Mesenchymal stem cell (in vitro differentiated cells and primary cell): ENCODE results near the gene IL17F.

Experiments
- DNase-seq: peaks from one replicate; pipeline ENCODE4 v3.0.0-alpha.2; 2013
- H2AFZ ChIP-seq: one replicate; pipeline ENCODE4 v1.6.1; 2013; ENCODE audit warnings: low read depth, mild to moderate bottlenecking, control low read depth, inconsistent platforms, low read length, moderate library complexity
- H2AK5ac ChIP-seq: 2 replicates; pipeline ENCODE4 v1.6.1; 2013; ENCODE audit warnings: low read length, moderate library complexity, mild to moderate bottlenecking, inconsistent platforms; ENCODE audit not compliant: severe bottlenecking
- H2BK120ac ChIP-seq: one replicate; pipeline ENCODE4 v1.6.1; 2013; ENCODE audit warnings: low read depth, mild to moderate bottlenecking, inconsistent platforms, low read length, moderate library complexity
- H2BK12ac ChIP-seq, 2 experiments: one replicate each; pipeline ENCODE4 v1.6.1; 2013; ENCODE audit warnings: inconsistent platforms in 2 of 2, low read length in 2 of 2, mild to moderate bottlenecking in 2 of 2, moderate library complexity in 2 of 2, control low read depth in 1 of 2
- H2BK15ac ChIP-seq: one replicate; pipeline ENCODE4 v1.6.1; 2013; ENCODE audit warnings: mild to moderate bottlenecking, low read depth, inconsistent platforms; ENCODE audit not compliant: poor library complexity, severe bottlenecking
- H2BK5ac ChIP-seq: 2 replicates; pipeline ENCODE4 v1.6.1; 2013; ENCODE audit warnings: low read depth, mild to moderate bottlenecking, low read length, control low read depth, inconsistent platforms; ENCODE audit not compliant: poor library complexity, severe bottlenecking
- H3K14ac ChIP-seq, 2 experiments: one replicate each; pipeline ENCODE4 v1.6.1; 2013; ENCODE audit warnings: inconsistent platforms in 2 of 2, low read length in 2 of 2, control low read depth in 1 of 2, mild to moderate bottlenecking in 1 of 2, moderate library complexity in 1 of 2
- H3K18ac ChIP-seq, 2 experiments: one replicate each; pipeline ENCODE4 v1.6.1; 2013; ENCODE audit warnings: inconsistent platforms in 2 of 2, low read length in 2 of 2, control low read depth in 1 of 2, low read depth in 1 of 2, mild to moderate bottlenecking in 1 of 2
- H3K23ac ChIP-seq, 2 experiments: one replicate each; pipeline ENCODE4 v1.6.1; 2013; ENCODE audit warnings: inconsistent platforms in 2 of 2, low read length in 2 of 2, mild to moderate bottlenecking in 2 of 2, moderate library complexity in 2 of 2, control low read depth in 1 of 2
- H3K27ac ChIP-seq: 2 replicates; pipeline ENCODE4 v1.5.1; 2013; ENCODE audit warnings: mild to moderate bottlenecking, moderate library complexity, low read length, control low read depth, inconsistent platforms; ENCODE audit not compliant: poor library complexity, severe bottlenecking
- H3K27me3 ChIP-seq, 2 experiments: 2 replicates each; pipeline versions ENCODE4 v1.6.1 to v1.7.0; 2013; ENCODE audit warnings: low read length in 2 of 2, mild to moderate bottlenecking in 2 of 2, moderate library complexity in 2 of 2, control low read depth in 1 of 2, inconsistent platforms in 1 of 2; ENCODE audit not compliant: control insufficient read depth in 1 of 2, insufficient read depth in 1 of 2
- H3K36me3 ChIP-seq, 2 experiments: 2 replicates each; pipeline versions ENCODE4 v1.6.1 to v1.7.0; 2013; ENCODE audit warnings: low read length in 2 of 2, control low read depth in 1 of 2, inconsistent platforms in 1 of 2, low read depth in 1 of 2, mild to moderate bottlenecking in 1 of 2; ENCODE audit not compliant: insufficient read depth in 2 of 2, control insufficient read depth in 1 of 2
- H3K4ac ChIP-seq, 2 experiments: one replicate each; pipeline ENCODE4 v1.6.1; 2013; ENCODE audit warnings: inconsistent platforms in 2 of 2, low read length in 2 of 2, mild to moderate bottlenecking in 2 of 2, moderate library complexity in 2 of 2, control low read depth in 1 of 2, low read depth in 1 of 2
- H3K4me1 ChIP-seq: 2 replicates; pipeline ENCODE4 v1.6.1; 2013; ENCODE audit warnings: low read depth, low read length, control low read depth; ENCODE audit not compliant: control insufficient read depth, insufficient read depth
- H3K4me2 ChIP-seq: 2 replicates; pipeline ENCODE4 v1.6.1; 2013; ENCODE audit warnings: low read length, mild to moderate bottlenecking, inconsistent platforms; ENCODE audit not compliant: poor library complexity, severe bottlenecking
- H3K4me3 ChIP-seq, 2 experiments: 2 replicates each; pipeline versions ENCODE4 v1.5.1 to v1.7.0; 2013; ENCODE audit warnings: low read length in 2 of 2, mild to moderate bottlenecking in 2 of 2, control low read depth in 1 of 2, low read depth in 1 of 2; ENCODE audit not compliant: insufficient read depth in 1 of 2
- H3K79me1 ChIP-seq: replicated peaks from 2 replicates; pipeline ENCODE4 v1.6.1; 2013; ENCODE audit warnings: mild to moderate bottlenecking, control low read depth, low read length, inconsistent platforms; ENCODE audit not compliant: poor library complexity, severe bottlenecking
- H3K9ac ChIP-seq: 2 replicates; pipeline ENCODE4 v1.7.0; 2013; ENCODE audit warnings: mild to moderate bottlenecking, low read length, moderate library complexity
- H3K9me3 ChIP-seq: 2 replicates; pipeline ENCODE4 v1.7.0; 2013; ENCODE audit warnings: mild to moderate bottlenecking, low read length; ENCODE audit not compliant: control insufficient read depth
- H4K8ac ChIP-seq: one replicate; pipeline ENCODE4 v1.6.1; 2013; ENCODE audit warnings: inconsistent platforms, mild to moderate bottlenecking, low read length, moderate library complexity
- H4K91ac ChIP-seq: one replicate; pipeline ENCODE4 v1.6.1; 2013; ENCODE audit warnings: mild to moderate bottlenecking, low read length, inconsistent platforms
- WGBS: methylation state at CpG from one replicate; pipeline ENCODE4 v1.1.7; 2013; ENCODE audit warnings: mixed read lengths; 5-methylcytosine and 5-hydroxymethylcytosine counted together

IL17F gene

GRCh38 chr6:52286798-52287432, 42.6 kb upstream of the IL17F start:
- H3K4me3 ChIP-seq, result no peak overlapping the region
- H3K79me1 ChIP-seq, result peaks cover 8% of the 10 kb centered on the region
- DNase-seq, result peak; percentile 79
- no peak overlapping the region for H3K23ac ChIP-seq
- H4K8ac ChIP-seq, result peak overlapping the region; percentile 16
- no peak overlapping the region for H2BK15ac ChIP-seq
- no peak overlapping the region for H2BK5ac ChIP-seq
- no peak overlapping the region for H3K4ac ChIP-seq
- H3K27ac ChIP-seq, result no peak overlapping the region
- H3K9me3 ChIP-seq, result no peaks in the 10 kb centered on the region
- H3K4me2 ChIP-seq, result no peak overlapping the region
- H3K14ac ChIP-seq, result no peak overlapping the region
- H4K91ac ChIP-seq, result no peak overlapping the region
- no peaks in the 10 kb centered on the region for H3K27me3 ChIP-seq
- H3K9ac ChIP-seq, result peak overlapping the region; percentile 87
- H2AK5ac ChIP-seq, result no peak overlapping the region
- H3K4me1 ChIP-seq, result peaks cover 5% of the 10 kb centered on the region
- H3K36me3 ChIP-seq, result peaks cover 4 to 8% of the 10 kb centered on the region in 2 experiments
- WGBS, result 20% methylated on average over 1 of the region's 2 CpGs
- no peak overlapping the region for H2BK120ac ChIP-seq
- no peak overlapping the region for H2AFZ ChIP-seq
- no peak overlapping the region for H2BK12ac ChIP-seq
- no peak overlapping the region for H3K18ac ChIP-seq

GRCh38 chr6:52285177-52286068, 41.1 kb upstream of the IL17F start:
- Histone ChIP-seq H4K8ac (no peak overlapping the region), H2BK5ac (no peak overlapping the region), H4K91ac (no peak overlapping the region), H3K36me3 (peaks cover 7 to 23% of the 10 kb centered on the region in 2 experiments), H3K9me3 (no peaks in the 10 kb centered on the region), H3K23ac (no peak overlapping the region), H3K27ac (no peak overlapping the region), H3K4ac (no peak overlapping the region), H3K18ac (no peak overlapping the region), H2BK12ac (no peak overlapping the region), H3K4me2 (peak overlapping the region; percentile 74), H3K9ac (peak overlapping the region; percentile 87), H3K27me3 (no peaks in the 10 kb centered on the region), H2BK120ac (no peak overlapping the region), H2AK5ac (no peak overlapping the region), H2AFZ (no peak overlapping the region), H2BK15ac (no peak overlapping the region), H3K79me1 (peaks cover 12% of the 10 kb centered on the region), H3K14ac (no peak overlapping the region), H3K4me3 (peak overlapping the region in 1 of 2 experiments; percentile 89), H3K4me1 (peaks cover 5% of the 10 kb centered on the region)
- 21% methylated on average over 2 of the region's 12 CpGs for WGBS
- no peak for DNase-seq

GRCh38 chr6:52284460-52285176, 40.3 kb upstream of the IL17F start, which contains the start of gene MCM3:
MCM3 (minus strand) TSS chr6:52284742; CDS start chr6:52284674, 68 bp downstream.
- Histone ChIP-seq H3K23ac (peak within 1 kb of the TSS in 1 of 2 experiments; percentile 87), H3K79me1 (peaks cover 15% of the 10 kb centered on the region), H3K27ac (peak within 1 kb of the TSS; percentile 8), H2BK120ac (no peak within 1 kb of the TSS), H4K91ac (no peak within 1 kb of the TSS), H3K4ac (peak within 1 kb of the TSS in 1 of 2 experiments; percentile 67), H2AFZ (peak within 1 kb of the TSS; percentile 95), H2AK5ac (no peak within 1 kb of the TSS), H3K9me3 (no peaks in the 10 kb centered on the region), H3K9ac (peak within 1 kb of the TSS; percentile 87), H3K4me2 (peak within 1 kb of the TSS; percentile 89), H3K4me3 (peak within 1 kb of the TSS; percentile 89 to 92), H4K8ac (no peak within 1 kb of the TSS), H3K18ac (peak within 1 kb of the TSS in 1 of 2 experiments; percentile 76), H2BK5ac (no peak within 1 kb of the TSS), H3K4me1 (peaks cover 5% of the 10 kb centered on the region), H2BK12ac (no peak within 1 kb of the TSS), H3K36me3 (peaks cover 7 to 31% of the 10 kb centered on the region in 2 experiments), H3K27me3 (no peaks in the 10 kb centered on the region), H2BK15ac (no peak within 1 kb of the TSS), H3K14ac (peak within 1 kb of the TSS in 1 of 2 experiments; percentile 30)
- WGBS, result 0% methylated on average over 33 of the region's 53 CpGs
- DNase-seq, result peak; percentile 99
